Left ventricle myocardium superior (tissue), 1 donor: ENCODE results near the gene FAM117B. TPM values are rescaled to one million over a fixed set of nuclear protein-coding genes. Genes with fewer than 3 reads are reported as not detected.
"Not testable (repeated sequence)": the region's sequence is repeated elsewhere in the genome, so short reads cannot be mapped to it uniquely, and the experiment has no call there.

Experiments
- ATAC-seq: fragments of 200-7000 bp; cut with Tn5 transposase; one replicate; pipeline ENCODE4 v1.9.1; 2020; ENCODE audit warnings: mild to moderate bottlenecking, moderate library complexity
- DNase-seq: peaks from one replicate; pipeline ENCODE4 v3.0.0-alpha.2; 2020
- intact Hi-C: fragments of 100-400 bp; cut with micrococcal nuclease; formaldehyde crosslinking; loops from one replicate; pipeline ENCODE4 v1.11.0; 2022
- total RNA-seq: library from RNA; stranded (reverse); fragmentation: NEBNext Ultra II Directional; extraction: Animal tissue kit (Norgen Biotek cat#: 25700); gene quantifications from one replicate; pipeline ENCODE4 v1.2.1, GENCODE V29; 2021
- donor health status: DM: no; HTN: yes; CAD: no; lungs with severe emphysema.

FAM117B gene
- total RNA-seq, 1 donor from 2014 or later: 2.4 TPM

- intact Hi-C loops: no loop called here
- peak; percentile 73 for ATAC-seq
Observed at GRCh38 chr2:202635428-202636212, 851 bp downstream of the FAM117B start.

GRCh38 chr2:202636213-202636513, 1.4 kb downstream of the FAM117B start:
- intact Hi-C loops: no loop called here
- ATAC-seq: no peak
- DNase-seq: no peak

More at GRCh38 chr2:202635428-202636212, 851 bp downstream of the FAM117B start:
- DNase-seq: peak; percentile 88

GRCh38 chr2:202638721-202639120, 4.0 kb downstream of the FAM117B start:
- ATAC-seq (no peak), DNase-seq (no peak)
- intact Hi-C loops: no loop called here

DNA sequence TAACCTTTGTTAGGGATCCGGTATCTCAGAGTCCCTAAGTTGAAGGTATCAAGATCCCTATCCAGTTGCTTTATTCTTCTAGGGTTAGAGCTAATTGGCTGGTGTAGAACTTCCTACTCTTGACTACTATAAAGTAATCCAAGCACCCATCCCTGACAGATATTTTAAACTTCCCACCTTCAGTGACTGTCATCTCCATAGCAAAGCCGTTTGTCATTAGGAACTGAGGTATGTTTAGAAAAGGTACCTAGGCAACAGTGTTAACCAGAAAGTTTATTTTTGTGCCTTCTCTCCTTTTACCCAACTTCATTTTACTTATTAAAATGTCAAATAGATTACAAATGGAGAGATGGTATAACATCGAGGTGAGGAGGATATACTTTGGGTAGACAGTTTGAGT, 4.5 kb downstream of the FAM117B start:
- intact Hi-C loops: no loop called here
- DNase-seq: no peak
- no peak for ATAC-seq

GRCh38 chr2:202642567-202642966, 7.8 kb downstream of the FAM117B start:
- intact Hi-C loops: no loop called here
- ATAC-seq (no peak), DNase-seq (no peak)

- DNase-seq: no peak
- ATAC-seq: no peak
- intact Hi-C loops: no loop called here
Observed at GRCh38 chr2:202643012-202643858, 8.5 kb downstream of the FAM117B start.

GRCh38 chr2:202652119-202652518, 17.4 kb downstream of the FAM117B start:
- DNase-seq: no peak
- intact Hi-C loops: no loop called here
- no peak for ATAC-seq

- ATAC-seq: no peak
- intact Hi-C loops: no loop called here
- DNase-seq: no peak
Observed at GRCh38 chr2:202653890-202654289, 19.1 kb downstream of the FAM117B start.

DNA sequence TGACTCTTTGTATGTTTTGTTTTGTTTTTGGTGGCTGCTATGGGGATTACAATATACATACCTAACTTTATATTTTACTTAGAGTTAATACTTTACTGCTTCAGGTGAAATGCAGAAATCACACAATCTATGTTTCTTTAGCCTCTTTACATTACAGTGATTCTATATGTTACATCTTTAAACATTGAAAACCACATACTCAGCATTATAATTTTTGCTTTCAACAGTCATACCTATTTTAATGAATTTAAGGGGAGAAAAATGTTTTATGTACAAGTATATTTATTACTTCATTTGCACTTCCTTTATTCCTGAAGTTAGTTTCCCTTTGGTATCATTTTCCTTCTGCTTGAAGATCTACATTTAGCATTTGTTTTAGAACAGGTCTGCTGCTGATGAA, 23.1 kb downstream of the FAM117B start:
- intact Hi-C loops: no loop called here
- DNase-seq: no peak
- ATAC-seq: no peak

DNA sequence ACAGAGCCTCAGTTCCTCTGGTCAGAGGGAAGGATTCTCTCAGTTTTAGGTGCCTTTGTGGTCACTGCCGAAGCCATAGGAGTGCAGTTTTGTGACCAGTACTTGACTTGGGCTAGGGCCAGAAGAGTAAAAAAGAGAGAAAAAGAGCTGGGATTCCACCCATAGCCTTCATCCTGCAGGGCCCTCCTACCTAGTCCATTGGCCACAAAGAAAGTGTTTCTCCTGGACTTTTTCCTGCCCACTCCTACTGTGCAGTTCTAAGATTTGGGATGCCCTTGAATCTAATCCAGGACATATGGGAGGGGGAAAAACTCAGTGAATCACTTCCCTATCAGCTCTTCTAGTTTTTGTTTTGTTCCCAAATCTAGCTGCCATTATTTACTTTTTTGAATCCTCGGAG, 26.0 kb downstream of the FAM117B start:
- no peak for ATAC-seq
- no peak for DNase-seq
- intact Hi-C loops: no loop called here

- DNase-seq (no peak), ATAC-seq (no peak)
- intact Hi-C loops: no loop called here
Observed at GRCh38 chr2:202669841-202670240, 35.1 kb downstream of the FAM117B start.

DNA sequence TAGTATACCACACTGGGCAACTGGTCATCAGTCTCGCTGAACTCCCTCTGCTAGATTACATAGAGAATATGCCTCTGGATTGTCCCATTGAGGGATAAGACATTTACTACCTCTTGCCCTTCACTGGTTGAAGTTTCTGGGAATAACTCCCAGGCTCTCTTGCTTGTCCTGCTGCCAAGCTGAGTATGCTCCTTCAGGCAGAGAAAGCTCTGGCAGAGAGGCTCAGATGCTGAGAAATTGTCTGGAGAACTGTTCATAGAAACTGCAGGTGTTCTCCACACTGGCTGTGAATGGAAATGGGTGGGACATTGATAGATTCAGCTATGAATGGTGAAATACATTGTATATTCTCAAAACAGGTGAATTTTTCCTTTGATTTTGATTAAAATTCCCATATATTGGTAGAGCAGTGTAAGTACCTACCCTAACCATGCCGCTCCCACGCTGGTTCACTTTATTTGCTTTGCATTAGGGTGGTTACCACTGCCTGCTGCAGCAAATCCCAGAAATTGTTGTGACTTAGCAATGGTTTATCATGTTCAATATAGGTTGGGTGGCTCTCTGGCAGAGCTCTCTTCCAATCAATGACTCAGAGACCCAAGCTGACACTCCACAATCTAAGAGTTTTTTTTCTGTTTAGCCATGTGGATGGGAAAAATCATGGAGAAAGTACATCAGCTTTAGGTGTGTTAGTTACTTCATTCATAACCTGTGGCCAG, 36.7 kb downstream of the FAM117B start:
- intact Hi-C loops: no loop called here
- peak; percentile 35 for ATAC-seq

GRCh38 chr2:202675097-202675496, 40.3 kb downstream of the FAM117B start:
- DNase-seq, intact Hi-C loops, ATAC-seq: not testable (repeated sequence)

More for the DNA sequence above, 36.7 kb downstream of the FAM117B start:
- DNase-seq: no peak

GRCh38 chr2:202679980-202680379, 45.2 kb downstream of the FAM117B start:
- DNase-seq: no peak
- ATAC-seq: no peak
- intact Hi-C loops: no loop called here

DNA sequence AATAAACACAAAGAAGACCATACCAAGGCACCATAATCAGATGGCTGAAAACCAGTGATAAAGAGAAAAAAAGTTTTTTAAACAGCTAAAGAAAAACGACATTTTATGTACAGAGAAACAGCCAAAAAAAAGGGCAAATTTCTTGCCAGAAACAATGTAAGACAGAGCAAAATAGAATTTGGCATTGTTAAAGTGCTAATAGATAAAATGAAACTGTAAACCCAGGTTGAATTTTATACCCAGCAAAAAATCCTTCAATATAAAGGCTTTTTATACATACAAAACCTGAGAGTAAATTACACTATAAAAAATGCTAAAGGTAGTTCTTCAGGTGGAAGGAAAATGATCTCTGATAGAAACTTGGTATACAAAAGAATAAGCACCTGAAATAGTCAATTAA, 45.7 kb downstream of the FAM117B start:
- ATAC-seq (no peak), DNase-seq (no peak)
- intact Hi-C loops: no loop called here

DNA sequence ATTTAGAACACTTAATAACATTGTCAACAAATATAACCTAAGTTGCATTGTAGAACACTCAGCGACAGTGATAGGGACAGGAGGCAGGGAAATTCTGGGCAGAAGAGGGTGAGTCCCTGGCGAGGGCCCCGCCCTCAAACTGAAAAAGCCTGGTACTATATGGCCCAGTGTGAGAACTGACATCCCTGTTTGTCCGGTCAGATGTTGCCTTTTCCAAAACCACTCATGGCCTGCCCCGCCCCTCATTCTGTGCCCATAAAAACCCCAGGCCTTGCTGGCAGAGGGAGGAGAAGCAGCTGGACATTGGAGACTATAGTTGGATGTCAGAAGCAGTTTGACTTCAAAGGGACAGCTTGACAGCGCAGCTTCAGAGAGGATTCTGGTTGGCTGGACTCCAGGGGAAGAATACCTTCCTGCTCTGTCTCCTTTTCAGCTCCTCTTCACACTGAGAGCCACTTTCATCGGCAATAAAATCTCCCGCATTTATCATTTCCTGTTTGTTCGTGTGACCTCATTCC, 47.0 kb downstream of the FAM117B start:
- intact Hi-C loops: no loop called here
- DNase-seq (no peak), ATAC-seq (no peak)

DNA sequence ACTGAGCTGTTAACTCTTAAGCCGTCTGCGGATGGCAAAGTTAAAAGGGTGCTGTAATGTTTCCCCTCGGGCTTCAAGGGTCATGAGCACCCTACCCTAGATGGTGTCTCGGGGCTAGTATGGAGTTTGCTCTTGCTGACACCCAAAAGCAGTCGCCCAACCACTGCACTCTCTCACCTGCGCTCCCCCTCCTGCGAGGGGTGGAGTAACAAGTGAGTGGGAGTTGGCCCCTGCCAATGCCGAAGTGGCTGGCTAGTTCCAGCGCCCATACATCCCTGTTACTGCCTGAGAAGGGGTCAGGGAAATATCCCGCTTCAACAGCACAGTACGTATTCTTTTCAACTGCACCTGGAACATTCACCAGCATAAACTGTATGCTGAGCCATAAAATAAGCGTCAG, 47.5 kb downstream of the FAM117B start:
- DNase-seq (no peak), ATAC-seq (no peak)
- intact Hi-C loops: no loop called here

GRCh38 chr2:202687276-202687675, 52.5 kb downstream of the FAM117B start:
- DNase-seq (no peak), ATAC-seq (no peak)
- intact Hi-C loops: no loop called here

GRCh38 chr2:202689459-202689858, 54.7 kb downstream of the FAM117B start:
- ATAC-seq (no peak), DNase-seq (no peak)
- intact Hi-C loops: no loop called here

DNA sequence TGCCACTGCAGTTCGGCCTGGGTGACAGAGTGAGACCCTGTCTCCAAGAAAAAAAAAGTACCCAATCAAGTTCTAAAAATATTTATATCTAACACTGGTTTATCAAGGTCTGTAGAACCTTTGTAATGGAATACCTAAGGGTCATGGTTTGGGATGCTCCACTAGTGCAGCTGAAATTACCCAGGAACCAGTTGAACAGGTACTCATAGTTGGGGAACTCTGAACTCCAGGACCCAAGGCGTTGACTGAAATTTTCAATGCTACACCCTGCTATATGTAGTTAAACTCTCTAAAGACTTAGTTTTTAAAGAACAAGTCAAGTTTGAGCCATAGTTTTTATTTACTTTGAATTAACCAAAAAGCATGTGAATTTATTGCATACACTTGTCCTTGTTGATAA, 55.1 kb downstream of the FAM117B start:
- intact Hi-C loops: no loop called here
- ATAC-seq (no peak), DNase-seq (no peak)
